Thyroid gland (tissue), 4 donors: ENCODE results near the gene TLR1.

Experiments used
- POLR2A ChIP-seq, 2 donors: fragments of 450-650 bp; IDR thresholded peaks; one replicate each; pipeline ENCODE4 v1.6.1; 2017; ENCODE audit warnings: antibody characterized with exemption in 2 of 2, mild to moderate bottlenecking in 2 of 2, moderate library complexity in 1 of 2
- TF ChIP-seq, protein P1 (sequence below), 6 experiments: fragments of 200-600 bp in 3 of 6; fragments of 450-650 bp in 3 of 6; sonication (generic) in 3 of 6; IDR thresholded peaks; one replicate each; pipeline ENCODE4 v1.5.1; 2016 to 2019; ENCODE audit warnings: antibody characterized with exemption in 6 of 6, mild to moderate bottlenecking in 2 of 6, inconsistent platforms in 1 of 6, moderate library complexity in 1 of 6

DNA sequence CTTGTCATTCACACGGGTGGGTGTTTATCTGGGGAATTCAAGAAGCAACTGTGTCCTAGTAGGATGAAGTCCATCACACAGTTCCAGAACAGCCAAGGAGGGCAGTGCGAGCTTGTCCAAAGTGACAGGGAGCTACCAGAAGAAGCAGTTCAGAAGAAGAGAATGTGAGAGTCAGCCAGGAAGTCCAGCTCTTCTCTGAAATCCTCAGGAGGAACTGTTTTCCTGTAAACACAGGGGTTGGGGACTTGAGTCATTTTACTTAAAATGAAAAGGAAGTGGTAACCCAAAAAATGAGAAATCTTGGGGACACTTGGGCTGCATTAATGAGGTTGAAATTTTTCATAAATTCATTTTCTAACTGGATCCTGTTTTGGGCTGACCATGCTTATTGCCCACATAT is 13.6 kb downstream of the TLR1 start:
- TF ChIP-seq, protein P1, sequence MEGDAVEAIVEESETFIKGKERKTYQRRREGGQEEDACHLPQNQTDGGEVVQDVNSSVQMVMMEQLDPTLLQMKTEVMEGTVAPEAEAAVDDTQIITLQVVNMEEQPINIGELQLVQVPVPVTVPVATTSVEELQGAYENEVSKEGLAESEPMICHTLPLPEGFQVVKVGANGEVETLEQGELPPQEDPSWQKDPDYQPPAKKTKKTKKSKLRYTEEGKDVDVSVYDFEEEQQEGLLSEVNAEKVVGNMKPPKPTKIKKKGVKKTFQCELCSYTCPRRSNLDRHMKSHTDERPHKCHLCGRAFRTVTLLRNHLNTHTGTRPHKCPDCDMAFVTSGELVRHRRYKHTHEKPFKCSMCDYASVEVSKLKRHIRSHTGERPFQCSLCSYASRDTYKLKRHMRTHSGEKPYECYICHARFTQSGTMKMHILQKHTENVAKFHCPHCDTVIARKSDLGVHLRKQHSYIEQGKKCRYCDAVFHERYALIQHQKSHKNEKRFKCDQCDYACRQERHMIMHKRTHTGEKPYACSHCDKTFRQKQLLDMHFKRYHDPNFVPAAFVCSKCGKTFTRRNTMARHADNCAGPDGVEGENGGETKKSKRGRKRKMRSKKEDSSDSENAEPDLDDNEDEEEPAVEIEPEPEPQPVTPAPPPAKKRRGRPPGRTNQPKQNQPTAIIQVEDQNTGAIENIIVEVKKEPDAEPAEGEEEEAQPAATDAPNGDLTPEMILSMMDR (IDR thresholded peaks at IDR 0.05) = no peak
- TF ChIP-seq POLR2A (IDR thresholded peaks at IDR 0.05) = no peak
